Tibial nerve (tissue), 4 donors: Measurements from ENCODE around the gene PALS2. TPM values are rescaled to one million over a fixed set of nuclear protein-coding genes. Genes with fewer than 3 reads are reported as not detected.

ENCODE experiments used
- DNase-seq, 2 donors: peaks; one replicate each; pipeline ENCODE4 v3.0.0-alpha.2; 2019; ENCODE audit warnings: low spot score in 2 of 2
- H3K27ac ChIP-seq, 4 donors: fragments of 200-600 bp; sonication (generic) in 3 of 4; one replicate each; pipeline ENCODE4 v1.5.1; 2017 to 2019; ENCODE audit warnings: mild to moderate bottlenecking in 1 of 4
- H3K27me3 ChIP-seq, 2 donors: fragments of 200-600 bp; sonication (generic) in 1 of 2; one replicate each; pipeline versions ENCODE4 v1.5.1 to v1.6.0; 2017 to 2019
- H3K36me3 ChIP-seq, 3 donors: fragments of 200-600 bp; sonication (generic); one replicate each; pipeline ENCODE4 v1.5.1; 2018 to 2019
- H3K4me1 ChIP-seq, 4 donors: fragments of 200-600 bp; sonication (generic) in 3 of 4; one replicate each; pipeline ENCODE4 v1.5.1; 2017 to 2019
- H3K4me3 ChIP-seq, 4 donors: fragments of 200-600 bp; sonication (generic) in 3 of 4; one replicate each; pipeline ENCODE4 v1.5.1; 2017 to 2019; ENCODE audit warnings: mild to moderate bottlenecking in 1 of 4, moderate library complexity in 1 of 4
- H3K9me3 ChIP-seq, 4 donors: fragments of 200-600 bp; sonication (generic) in 3 of 4; one replicate each; pipeline ENCODE4 v1.5.1; 2017 to 2019
- EP300 ChIP-seq, 2 donors: sonication (generic); formaldehyde crosslinking; IDR thresholded peaks; one replicate each; pipeline ENCODE4 v1.6.1; 2017; ENCODE audit warnings: antibody characterized with exemption in 2 of 2, mild to moderate bottlenecking in 1 of 2
- POLR2A ChIP-seq, 2 donors: fragments of 450-650 bp; IDR thresholded peaks; one replicate each; pipeline ENCODE4 v1.6.1; 2017; ENCODE audit warnings: antibody characterized with exemption in 2 of 2, mild to moderate bottlenecking in 2 of 2, moderate library complexity in 2 of 2
- WGBS, 2 donors: methylation state at CpG; one replicate each; pipeline ENCODE4 v1.1.5; 2018; 5-methylcytosine and 5-hydroxymethylcytosine counted together
- total RNA-seq, 4 donors: library from RNA; depleted of rRNA; stranded (reverse); fragments of >200 nt; gene quantifications; one replicate each; pipeline ENCODE4 v1.1.0, GENCODE V29; 2016
- TF ChIP-seq, protein P1 (sequence below), 5 experiments: fragments of 200-600 bp in 3 of 5; fragments of 450-650 bp in 2 of 5; sonication (generic) in 3 of 5; IDR thresholded peaks; one replicate each; pipeline ENCODE4 v1.5.1; 2016 to 2019; ENCODE audit warnings: antibody characterized with exemption in 5 of 5, mild to moderate bottlenecking in 3 of 5, moderate library complexity in 2 of 5

Gene PALS2
- total RNA-seq, 4 donors from 2014 or later = 28.2 to 35.1 (median 31.5) TPM

DNA sequence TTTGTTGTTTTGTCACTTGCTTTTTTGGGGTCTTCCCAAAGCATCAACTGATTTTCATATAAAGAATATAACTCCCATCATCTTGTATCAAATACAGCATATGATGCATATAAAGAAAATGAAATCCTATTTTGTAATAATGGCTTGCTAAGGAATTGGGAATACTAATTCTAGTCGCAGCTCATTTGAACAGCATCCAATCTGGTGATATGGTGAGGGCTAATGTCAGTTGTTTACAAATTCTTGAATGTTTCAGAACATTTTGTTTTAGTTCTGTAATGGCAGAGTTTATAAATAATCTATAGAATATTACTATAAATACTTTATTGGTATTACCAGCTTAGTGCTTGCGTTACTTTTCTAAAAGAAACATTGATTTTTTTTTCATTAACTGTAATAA, 8.9 kb downstream of the PALS2 start:
- no peaks in the 10 kb centered on the region for H3K36me3 ChIP-seq
- H3K4me3 ChIP-seq = no peak overlapping the region
- H3K9me3 ChIP-seq = peaks cover 0 to 3% (median 0%) of the 10 kb centered on the region in 4 donors
- DNase-seq = no peak
- H3K27ac ChIP-seq = no peak overlapping the region
- TF ChIP-seq, protein P1, sequence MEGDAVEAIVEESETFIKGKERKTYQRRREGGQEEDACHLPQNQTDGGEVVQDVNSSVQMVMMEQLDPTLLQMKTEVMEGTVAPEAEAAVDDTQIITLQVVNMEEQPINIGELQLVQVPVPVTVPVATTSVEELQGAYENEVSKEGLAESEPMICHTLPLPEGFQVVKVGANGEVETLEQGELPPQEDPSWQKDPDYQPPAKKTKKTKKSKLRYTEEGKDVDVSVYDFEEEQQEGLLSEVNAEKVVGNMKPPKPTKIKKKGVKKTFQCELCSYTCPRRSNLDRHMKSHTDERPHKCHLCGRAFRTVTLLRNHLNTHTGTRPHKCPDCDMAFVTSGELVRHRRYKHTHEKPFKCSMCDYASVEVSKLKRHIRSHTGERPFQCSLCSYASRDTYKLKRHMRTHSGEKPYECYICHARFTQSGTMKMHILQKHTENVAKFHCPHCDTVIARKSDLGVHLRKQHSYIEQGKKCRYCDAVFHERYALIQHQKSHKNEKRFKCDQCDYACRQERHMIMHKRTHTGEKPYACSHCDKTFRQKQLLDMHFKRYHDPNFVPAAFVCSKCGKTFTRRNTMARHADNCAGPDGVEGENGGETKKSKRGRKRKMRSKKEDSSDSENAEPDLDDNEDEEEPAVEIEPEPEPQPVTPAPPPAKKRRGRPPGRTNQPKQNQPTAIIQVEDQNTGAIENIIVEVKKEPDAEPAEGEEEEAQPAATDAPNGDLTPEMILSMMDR (IDR thresholded peaks at IDR 0.05) = no peak
- TF ChIP-seq EP300 (IDR thresholded peaks at IDR 0.05) (no peak), POLR2A (IDR thresholded peaks at IDR 0.05) (no peak)
- no peaks in the 10 kb centered on the region for H3K4me1 ChIP-seq
- 80 to 88% methylated on average over 2 of the region's 2 CpGs for WGBS, 2 donors
- no peaks in the 10 kb centered on the region for H3K27me3 ChIP-seq

DNA sequence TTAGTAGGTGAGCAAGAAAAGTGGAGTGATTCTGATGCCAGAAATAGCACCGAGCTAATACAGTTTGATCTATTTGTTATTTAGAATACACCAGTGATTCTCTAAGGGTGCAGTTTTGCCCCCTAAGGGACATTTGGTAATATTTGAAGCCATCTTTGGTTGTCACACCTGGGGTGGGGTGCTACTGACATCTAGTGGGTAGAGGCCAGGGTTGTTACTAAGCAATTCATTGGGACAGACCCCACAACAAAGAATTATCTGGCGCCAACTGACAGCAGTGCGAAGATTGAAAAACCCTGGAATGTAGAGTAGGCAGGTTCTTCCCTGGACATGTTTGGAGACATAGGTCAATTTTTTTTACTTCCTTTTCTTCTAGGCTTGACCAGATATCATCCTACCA, 14.6 kb downstream of the PALS2 start:
- no peaks in the 10 kb centered on the region for H3K9me3 ChIP-seq
- no peak overlapping the region for H3K4me3 ChIP-seq
- H3K27ac ChIP-seq = no peak overlapping the region
- no peaks in the 10 kb centered on the region for H3K36me3 ChIP-seq
- DNase-seq = no peak
- TF ChIP-seq POLR2A (IDR thresholded peaks at IDR 0.05) (no peak), EP300 (IDR thresholded peaks at IDR 0.05) (no peak)
- TF ChIP-seq, protein P1 (IDR thresholded peaks at IDR 0.05) = peak in 2 of 5 experiments; percentile 19 to 30
- H3K27me3 ChIP-seq = no peaks in the 10 kb centered on the region
- 80 to 81% methylated on average over 3 of the region's 3 CpGs for WGBS, 2 donors
- no peaks in the 10 kb centered on the region for H3K4me1 ChIP-seq

DNA sequence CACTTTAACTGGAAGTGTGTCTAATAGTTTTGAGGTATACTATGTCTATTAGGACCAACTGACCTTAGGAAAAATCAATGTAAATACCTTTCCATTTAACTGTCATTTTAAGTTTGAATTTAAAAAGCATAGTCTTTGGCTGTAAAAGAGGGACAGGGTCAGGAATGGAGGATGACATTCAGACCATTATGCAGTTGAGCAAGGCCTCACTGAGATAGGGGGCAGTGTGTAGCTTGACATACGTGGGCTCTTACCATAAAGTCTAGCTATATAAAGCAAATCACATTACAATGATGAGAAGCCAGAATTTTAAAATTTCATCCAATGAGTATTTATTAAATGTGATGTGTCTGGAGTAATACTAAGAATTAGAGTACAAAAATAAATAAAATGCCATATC, 17.9 kb downstream of the PALS2 start:
- no peak for TF ChIP-seq EP300 (IDR thresholded peaks at IDR 0.05)
- no peak for TF ChIP-seq POLR2A (IDR thresholded peaks at IDR 0.05)
- TF ChIP-seq, protein P1 (IDR thresholded peaks at IDR 0.05) = no peak
- H3K36me3 ChIP-seq = peaks cover 0 to 5% (median 0%) of the 10 kb centered on the region in 3 donors
- H3K4me3 ChIP-seq = no peak overlapping the region
- WGBS, 2 donors = 56 to 58% methylated on average over 1 of the region's 1 CpG
- no peaks in the 10 kb centered on the region for H3K27me3 ChIP-seq
- no peaks in the 10 kb centered on the region for H3K9me3 ChIP-seq
- H3K27ac ChIP-seq = no peak overlapping the region
- no peaks in the 10 kb centered on the region for H3K4me1 ChIP-seq
- no peak for DNase-seq

DNA sequence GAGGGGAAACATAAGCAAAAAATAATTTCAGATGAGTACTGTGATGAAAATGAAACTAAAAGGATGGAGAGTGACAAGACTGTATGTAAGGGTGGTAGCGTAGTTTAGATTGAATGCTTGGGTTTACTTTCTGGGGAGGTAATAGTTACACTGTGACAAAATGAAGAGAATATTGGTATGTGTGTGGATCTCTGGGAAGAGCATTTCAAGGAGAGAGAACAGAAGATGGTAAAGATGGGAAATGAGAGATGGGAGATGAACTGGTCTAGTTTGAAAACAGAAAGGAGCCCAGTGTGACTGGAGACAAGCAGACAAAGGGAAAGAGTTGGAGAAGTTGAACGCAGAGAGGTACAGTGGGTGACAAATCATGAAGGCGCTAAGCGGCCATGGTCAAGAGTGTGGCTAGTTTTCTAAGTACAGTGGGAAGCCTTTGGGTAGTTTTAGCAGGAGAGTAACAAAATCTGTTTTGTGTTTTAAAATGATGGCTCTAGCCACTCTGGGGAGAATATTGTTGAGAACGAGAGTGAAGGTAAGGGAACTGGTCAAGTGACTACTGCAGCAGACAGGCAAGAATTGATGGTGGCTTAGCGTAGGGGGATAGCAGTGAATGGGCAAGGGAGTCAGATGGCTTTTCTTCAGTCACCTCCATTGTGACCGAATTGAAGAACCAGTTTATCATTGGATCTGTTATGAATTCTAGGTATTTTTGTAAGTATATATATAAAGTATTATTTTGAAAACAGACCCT, 22.6 kb downstream of the PALS2 start:
- Histone ChIP-seq H3K36me3 (peaks cover 0 to 5% (median 0%) of the 10 kb centered on the region in 3 donors), H3K4me3 (no peak overlapping the region), H3K4me1 (peaks cover 0 to 3% (median 0%) of the 10 kb centered on the region in 4 donors), H3K27ac (no peak overlapping the region), H3K27me3 (no peaks in the 10 kb centered on the region), H3K9me3 (no peaks in the 10 kb centered on the region)
- TF ChIP-seq EP300 (IDR thresholded peaks at IDR 0.05) = no peak
- TF ChIP-seq POLR2A (IDR thresholded peaks at IDR 0.05) = no peak
- TF ChIP-seq, protein P1 (IDR thresholded peaks at IDR 0.05) = no peak
- no peak for DNase-seq
- 90 to 94% methylated on average over 7 of the region's 7 CpGs for WGBS, 2 donors

DNA sequence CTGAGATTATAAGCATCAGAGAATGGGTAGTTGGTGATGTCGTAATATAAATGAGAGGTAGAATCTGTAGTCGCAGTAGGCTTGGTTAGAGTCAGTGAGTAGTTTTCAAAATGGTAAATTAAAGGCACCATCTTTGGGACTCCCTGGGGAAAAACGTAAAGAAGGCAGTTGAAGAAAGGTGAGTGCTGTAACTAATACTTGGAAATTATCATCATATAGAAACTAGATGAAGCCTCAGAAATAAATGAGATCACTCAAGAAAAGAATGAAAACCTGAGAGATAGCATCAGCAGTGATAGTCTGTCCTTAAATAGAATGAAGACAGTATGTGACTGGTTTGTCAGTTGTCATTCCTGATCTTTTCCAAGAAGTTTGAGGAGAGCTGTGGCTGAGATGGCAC, 23.8 kb downstream of the PALS2 start:
- no peak for DNase-seq
- TF ChIP-seq POLR2A (IDR thresholded peaks at IDR 0.05) = no peak
- no peak for TF ChIP-seq EP300 (IDR thresholded peaks at IDR 0.05)
- TF ChIP-seq, protein P1 (IDR thresholded peaks at IDR 0.05) = no peak
- H3K9me3 ChIP-seq = no peaks in the 10 kb centered on the region
- peaks cover 0 to 5% (median 0%) of the 10 kb centered on the region in 3 donors for H3K36me3 ChIP-seq
- no peak overlapping the region for H3K27ac ChIP-seq
- no peak overlapping the region for H3K4me3 ChIP-seq
- no peaks in the 10 kb centered on the region for H3K27me3 ChIP-seq
- 78 to 84% methylated on average over 3 of the region's 3 CpGs for WGBS, 2 donors
- H3K4me1 ChIP-seq = peaks cover 0 to 3% (median 0%) of the 10 kb centered on the region in 4 donors
